ENCODE data around the gene ABAT. TPM values are rescaled to one million over a fixed set of nuclear protein-coding genes. Genes with fewer than 3 reads are reported as not detected.

Gene ABAT
- total RNA-seq, 4 donors from 2014 or later: 9.6 to 24.0 (median 21.3) TPM

GRCh38 chr16:8764525-8765250, 90.3 kb downstream of the ABAT start:
- no peak overlapping the region for H3K4me3 ChIP-seq
- TF ChIP-seq POLR2A (IDR thresholded peaks at IDR 0.05) (no peak), CTCF (IDR thresholded peaks at IDR 0.05) (no peak), EP300 (IDR thresholded peaks at IDR 0.05) (no peak)
- no peak for DNase-seq (ENCODE audit: low spot score in 2 of 2)
- no peaks in the 10 kb centered on the region for H3K4me1 ChIP-seq
- H3K27me3 ChIP-seq: no peaks in the 10 kb centered on the region
- H3K9me3 ChIP-seq: no peaks in the 10 kb centered on the region
- 90 to 95% methylated on average over 17 to 18 of the region's 18 CpGs for WGBS, 2 donors
- H3K36me3 ChIP-seq: peaks cover 0 to 87% (median 4%) of the 10 kb centered on the region in 3 donors
- no peak overlapping the region for H3K27ac ChIP-seq

- Histone ChIP-seq H3K27ac (no peak overlapping the region), H3K27me3 (no peaks in the 10 kb centered on the region), H3K36me3 (peaks cover 0 to 81% (median 4%) of the 10 kb centered on the region in 3 donors), H3K4me1 (no peaks in the 10 kb centered on the region), H3K4me3 (no peak overlapping the region), H3K9me3 (no peaks in the 10 kb centered on the region)
- DNase-seq (ENCODE audit: low spot score in 2 of 2): no peak
- WGBS, 2 donors: 95 to 96% methylated on average over 4 to 8 of the region's 8 CpGs
- TF ChIP-seq CTCF (IDR thresholded peaks at IDR 0.05): no peak
- no peak for TF ChIP-seq EP300 (IDR thresholded peaks at IDR 0.05)
- no peak for TF ChIP-seq POLR2A (IDR thresholded peaks at IDR 0.05)
Measured at GRCh38 chr16:8767176-8767575, 92.8 kb downstream of the ABAT start.

DNA sequence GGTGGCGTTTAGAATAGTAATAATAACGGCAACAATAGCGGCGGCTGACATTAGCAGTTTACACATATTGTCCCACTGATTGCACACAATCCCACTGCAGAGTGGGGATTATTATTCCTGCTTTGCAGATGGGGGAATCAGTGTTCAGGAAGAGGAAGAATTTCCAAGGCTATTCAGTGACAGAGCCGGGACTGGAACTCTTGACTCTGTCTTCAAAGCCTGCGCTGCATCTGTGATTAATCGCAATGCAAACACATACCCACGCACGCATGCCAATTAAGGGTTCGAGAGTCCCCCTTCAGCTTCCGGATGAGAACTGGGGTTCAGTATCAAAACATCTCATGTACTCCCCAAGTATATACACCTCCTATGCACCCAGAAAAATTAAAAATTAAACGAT, 93.9 kb downstream of the ABAT start:
- no peaks in the 10 kb centered on the region for H3K27me3 ChIP-seq
- H3K4me3 ChIP-seq: no peak overlapping the region
- 94 to 96% methylated on average over 12 of the region's 12 CpGs for WGBS, 2 donors
- H3K9me3 ChIP-seq: no peaks in the 10 kb centered on the region
- peaks cover 0 to 90% (median 4%) of the 10 kb centered on the region in 3 donors for H3K36me3 ChIP-seq
- no peak overlapping the region for H3K27ac ChIP-seq
- no peaks in the 10 kb centered on the region for H3K4me1 ChIP-seq
- DNase-seq (ENCODE audit: low spot score in 2 of 2): no peak
- TF ChIP-seq EP300 (IDR thresholded peaks at IDR 0.05): no peak
- TF ChIP-seq POLR2A (IDR thresholded peaks at IDR 0.05): no peak
- no peak for TF ChIP-seq CTCF (IDR thresholded peaks at IDR 0.05)

GRCh38 chr16:8768692-8769091, 94.3 kb downstream of the ABAT start:
- no peaks in the 10 kb centered on the region for H3K4me1 ChIP-seq
- H3K9me3 ChIP-seq: no peaks in the 10 kb centered on the region
- TF ChIP-seq EP300 (IDR thresholded peaks at IDR 0.05) (no peak), CTCF (IDR thresholded peaks at IDR 0.05) (no peak), POLR2A (IDR thresholded peaks at IDR 0.05) (no peak)
- H3K27ac ChIP-seq: no peak overlapping the region
- DNase-seq (ENCODE audit: low spot score in 2 of 2): no peak
- no peaks in the 10 kb centered on the region for H3K27me3 ChIP-seq
- peaks cover 0 to 94% (median 4%) of the 10 kb centered on the region in 3 donors for H3K36me3 ChIP-seq
- 66 to 73% methylated on average over 12 of the region's 12 CpGs for WGBS, 2 donors
- H3K4me3 ChIP-seq: no peak overlapping the region

- Histone ChIP-seq H3K27ac (no peak overlapping the region), H3K4me1 (no peaks in the 10 kb centered on the region), H3K27me3 (no peaks in the 10 kb centered on the region), H3K9me3 (no peaks in the 10 kb centered on the region), H3K36me3 (peaks cover 0 to 94% (median 4%) of the 10 kb centered on the region in 3 donors), H3K4me3 (no peak overlapping the region)
- no peak for DNase-seq (ENCODE audit: low spot score in 2 of 2)
- TF ChIP-seq EP300 (IDR thresholded peaks at IDR 0.05): no peak
- TF ChIP-seq CTCF (IDR thresholded peaks at IDR 0.05): no peak
- no peak for TF ChIP-seq POLR2A (IDR thresholded peaks at IDR 0.05)
- WGBS, 2 donors: 67 to 79% methylated on average over 3 of the region's 3 CpGs
Measured at GRCh38 chr16:8773537-8773936, 99.1 kb downstream of the ABAT start.

Measured in tibial nerve (tissue), 4 donors.